ENCODE measurements around the gene PARD6G. TPM values are rescaled to one million over a fixed set of nuclear protein-coding genes. Genes with fewer than 3 reads are reported as not detected.

The PARD6G gene
- total RNA-seq, 1 experiment from 2014 or later: 5.4 TPM

DNA sequence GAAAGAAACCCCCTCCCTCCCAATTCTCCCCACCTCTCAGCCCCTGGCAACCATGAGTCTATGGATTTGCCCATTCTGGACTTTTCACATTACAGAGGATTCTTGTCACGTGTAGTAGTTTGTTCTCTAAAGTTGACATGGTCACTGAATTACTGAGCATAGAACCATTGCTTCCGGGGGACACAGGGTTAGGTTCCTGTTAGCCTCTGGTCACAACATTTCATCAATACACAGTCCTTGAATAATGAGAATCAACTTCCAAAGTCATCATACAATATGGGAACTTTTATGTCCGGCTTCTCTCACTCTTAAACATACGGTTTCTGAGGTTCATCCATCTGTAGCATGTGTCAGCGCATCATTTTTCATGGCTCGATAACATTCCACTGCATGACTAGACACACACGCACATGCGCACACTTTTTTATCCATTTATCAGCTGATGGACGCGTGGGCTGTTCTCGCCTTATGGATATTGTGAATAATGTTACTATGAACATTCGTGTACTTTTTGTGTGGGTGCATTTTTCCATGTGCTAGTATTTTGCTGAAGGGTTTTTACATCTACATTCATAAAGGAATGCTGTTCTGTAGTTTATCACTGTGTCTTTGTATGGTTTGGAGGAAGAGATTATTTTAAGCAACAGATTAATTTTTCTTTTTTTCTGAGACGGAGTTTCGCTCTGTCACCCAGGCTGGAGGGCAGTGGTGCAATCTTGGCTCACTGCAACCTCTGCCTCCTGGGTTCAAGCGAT is 48.1 kb downstream of the PARD6G start:
- no peaks in the 10 kb centered on the region for H3F3A ChIP-seq (ENCODE audit: low read length, unreplicated experiment)
- CTCF ChIA-PET: no interaction called here
- no peaks in the 10 kb centered on the region for H3K79me2 ChIP-seq (ENCODE audit: low read length)
- POLR2A ChIA-PET (ENCODE audit: unreplicated experiment): no interaction called here
- intact Hi-C loops (cut with micrococcal nuclease): no loop called here
- BruUV-seq (replicated peaks): no TSS peak
- H3K27ac ChIP-seq (ENCODE audit: low read length): no peak overlapping the region
- no peak for DNase-seq
- ATAC-seq: no peak
- H3K4me1 ChIP-seq (ENCODE audit: insufficient read depth, low read length): no peaks in the 10 kb centered on the region
- no peak overlapping the region for H3K4me2 ChIP-seq (ENCODE audit: low read length)
- no peaks in the 10 kb centered on the region for H4K20me1 ChIP-seq (ENCODE audit: low read length)
- H3K4me3 ChIP-seq (ENCODE audit: low read length): no peak overlapping the region
- no peaks in the 10 kb centered on the region for H3K36me3 ChIP-seq (ENCODE audit: low read depth, low read length)
- H3K9me3 ChIP-seq (ENCODE audit: low read length): no peaks in the 10 kb centered on the region
- H3K9me2 ChIP-seq (replicated peaks; ENCODE audit: low read length): no peaks in the 10 kb centered on the region
- no peak for TF ChIP-seq EZH2 (IDR thresholded peaks at IDR 0.05; ENCODE audit: low read length, unreplicated experiment)
- TF ChIP-seq, protein P1, sequence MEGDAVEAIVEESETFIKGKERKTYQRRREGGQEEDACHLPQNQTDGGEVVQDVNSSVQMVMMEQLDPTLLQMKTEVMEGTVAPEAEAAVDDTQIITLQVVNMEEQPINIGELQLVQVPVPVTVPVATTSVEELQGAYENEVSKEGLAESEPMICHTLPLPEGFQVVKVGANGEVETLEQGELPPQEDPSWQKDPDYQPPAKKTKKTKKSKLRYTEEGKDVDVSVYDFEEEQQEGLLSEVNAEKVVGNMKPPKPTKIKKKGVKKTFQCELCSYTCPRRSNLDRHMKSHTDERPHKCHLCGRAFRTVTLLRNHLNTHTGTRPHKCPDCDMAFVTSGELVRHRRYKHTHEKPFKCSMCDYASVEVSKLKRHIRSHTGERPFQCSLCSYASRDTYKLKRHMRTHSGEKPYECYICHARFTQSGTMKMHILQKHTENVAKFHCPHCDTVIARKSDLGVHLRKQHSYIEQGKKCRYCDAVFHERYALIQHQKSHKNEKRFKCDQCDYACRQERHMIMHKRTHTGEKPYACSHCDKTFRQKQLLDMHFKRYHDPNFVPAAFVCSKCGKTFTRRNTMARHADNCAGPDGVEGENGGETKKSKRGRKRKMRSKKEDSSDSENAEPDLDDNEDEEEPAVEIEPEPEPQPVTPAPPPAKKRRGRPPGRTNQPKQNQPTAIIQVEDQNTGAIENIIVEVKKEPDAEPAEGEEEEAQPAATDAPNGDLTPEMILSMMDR (conservative IDR thresholded peaks at IDR 0.05; ENCODE audit: low read depth, low read length): no peak
- no peak for TF ChIP-seq EZH2phosphoT487 (IDR thresholded peaks at IDR 0.05; ENCODE audit: borderline replicate concordance, low read length)
- H3K9ac ChIP-seq (ENCODE audit: low read length): no peak overlapping the region
- no peaks in the 10 kb centered on the region for H3K27me3 ChIP-seq (ENCODE audit: low read length)
- H2AFZ ChIP-seq (ENCODE audit: low read length): no peak overlapping the region

DNA sequence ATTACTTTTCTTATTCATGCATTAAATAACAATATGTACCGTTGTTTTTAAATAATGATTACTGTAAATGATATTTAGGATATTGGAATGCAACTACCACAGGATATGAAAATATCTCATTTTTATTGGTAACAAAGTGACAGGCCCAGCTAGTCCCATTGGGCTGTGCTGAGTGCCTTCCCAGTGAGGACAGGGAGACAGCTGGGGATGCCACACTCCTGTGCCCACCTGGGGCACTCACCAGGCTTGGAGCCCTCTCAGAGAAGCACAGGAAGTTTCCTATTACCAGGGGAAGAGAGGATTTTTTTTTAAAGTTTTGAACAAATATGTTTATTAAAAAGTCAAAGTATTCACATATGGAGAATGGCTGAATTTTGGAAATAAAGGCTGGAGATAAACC is 48.9 kb downstream of the PARD6G start:
- Histone ChIP-seq H3K27ac (ENCODE audit: low read length) (no peak overlapping the region), H3K36me3 (ENCODE audit: low read depth, low read length) (no peaks in the 10 kb centered on the region), H3K27me3 (ENCODE audit: low read length) (no peaks in the 10 kb centered on the region), H3K9me2 (replicated peaks; ENCODE audit: low read length) (no peaks in the 10 kb centered on the region), H3K79me2 (ENCODE audit: low read length) (no peaks in the 10 kb centered on the region), H4K20me1 (ENCODE audit: low read length) (no peaks in the 10 kb centered on the region), H3K4me1 (ENCODE audit: insufficient read depth, low read length) (no peaks in the 10 kb centered on the region), H3K4me3 (ENCODE audit: low read length) (no peak overlapping the region), H3K9me3 (ENCODE audit: low read length) (no peaks in the 10 kb centered on the region), H3F3A (ENCODE audit: low read length, unreplicated experiment) (no peaks in the 10 kb centered on the region), H3K9ac (ENCODE audit: low read length) (no peak overlapping the region), H3K4me2 (ENCODE audit: low read length) (no peak overlapping the region), H2AFZ (ENCODE audit: low read length) (no peak overlapping the region)
- ChIA-PET CTCF (no interaction called here), POLR2A (ENCODE audit: unreplicated experiment) (no interaction called here)
- intact Hi-C loops (cut with micrococcal nuclease): no loop called here
- ATAC-seq (no peak), DNase-seq (no peak)
- TF ChIP-seq, protein P1 (conservative IDR thresholded peaks at IDR 0.05; ENCODE audit: low read depth, low read length): no peak
- BruUV-seq (replicated peaks): no TSS peak

DNA sequence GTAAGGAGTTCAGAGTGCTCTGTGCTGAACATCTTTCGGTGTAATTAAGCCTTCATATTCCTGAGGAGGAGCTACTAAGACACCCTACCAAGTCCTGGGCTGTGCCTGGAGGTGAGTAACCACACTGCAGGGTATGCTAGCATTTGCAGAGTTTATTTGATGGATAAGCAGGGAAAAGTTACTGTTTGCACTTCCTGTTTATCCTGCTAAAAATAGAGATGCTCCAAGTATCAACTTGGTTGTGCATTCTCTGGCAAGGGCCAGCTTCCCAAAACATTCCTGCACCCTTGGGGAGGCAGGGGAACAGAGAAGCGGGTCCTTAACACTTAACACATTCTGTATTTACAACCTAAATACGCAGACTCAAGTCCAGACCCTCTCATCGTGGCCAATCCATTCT is 49.8 kb downstream of the PARD6G start:
- Histone ChIP-seq H4K20me1 (ENCODE audit: low read length) (no peaks in the 10 kb centered on the region), H2AFZ (ENCODE audit: low read length) (no peak overlapping the region), H3K36me3 (ENCODE audit: low read depth, low read length) (no peaks in the 10 kb centered on the region), H3K9me3 (ENCODE audit: low read length) (no peaks in the 10 kb centered on the region), H3K79me2 (ENCODE audit: low read length) (no peaks in the 10 kb centered on the region), H3K27ac (ENCODE audit: low read length) (no peak overlapping the region), H3F3A (ENCODE audit: low read length, unreplicated experiment) (no peaks in the 10 kb centered on the region), H3K4me3 (ENCODE audit: low read length) (no peak overlapping the region), H3K9ac (ENCODE audit: low read length) (no peak overlapping the region), H3K9me2 (replicated peaks; ENCODE audit: low read length) (no peaks in the 10 kb centered on the region), H3K4me2 (ENCODE audit: low read length) (no peak overlapping the region), H3K27me3 (ENCODE audit: low read length) (no peaks in the 10 kb centered on the region), H3K4me1 (ENCODE audit: insufficient read depth, low read length) (no peaks in the 10 kb centered on the region)
- CTCF ChIA-PET: no interaction called here
- intact Hi-C loops (cut with micrococcal nuclease): no loop called here
- POLR2A ChIA-PET (ENCODE audit: unreplicated experiment): no interaction called here
- TF ChIP-seq, protein P1 (conservative IDR thresholded peaks at IDR 0.05; ENCODE audit: low read depth, low read length): no peak
- no peak for TF ChIP-seq EZH2 (IDR thresholded peaks at IDR 0.05; ENCODE audit: low read length, unreplicated experiment)
- TF ChIP-seq EZH2phosphoT487 (IDR thresholded peaks at IDR 0.05; ENCODE audit: borderline replicate concordance, low read length): no peak
- ATAC-seq (peak; percentile 58; the same call in 1 of the 2 replicates), DNase-seq (no peak)
- BruUV-seq (replicated peaks): no TSS peak

Data from PC-3 (cell line).